Ovary (tissue), 3 donors: ENCODE measurements around the gene PIK3R1.

Source experiments
- CTCF ChIP-seq, 3 donors: fragments of 450-650 bp in 2 of 3; fragments of 200-600 bp in 1 of 3; IDR thresholded peaks; one replicate each; pipeline versions ENCODE4 v1.5.1 to v1.8.0; 2016 to 2022; ENCODE audit warnings: antibody characterized with exemption in 3 of 3, mild to moderate bottlenecking in 1 of 3
- EP300 ChIP-seq: sonication (generic); formaldehyde crosslinking; IDR thresholded peaks from one replicate; pipeline ENCODE4 v1.6.1; 2017; ENCODE audit warnings: antibody characterized with exemption
- POLR2A ChIP-seq: fragments of 450-650 bp; IDR thresholded peaks from one replicate; pipeline ENCODE4 v1.6.1; 2017; ENCODE audit warnings: antibody characterized with exemption, mild to moderate bottlenecking, moderate library complexity
- donor health status: DM: no; HTN: no; CAD: no.

GRCh38 chr5:68177676-68178075, 37.9 kb upstream of the PIK3R1 start:
- TF ChIP-seq CTCF (IDR thresholded peaks at IDR 0.05) (no peak), EP300 (no peak), POLR2A (no peak)
